ENCODE results near the gene GMPS.
"Not testable (repeated sequence)": the region's sequence is repeated elsewhere in the genome, so short reads cannot be mapped to it uniquely, and the experiment has no call there.

Gene GMPS

DNA sequence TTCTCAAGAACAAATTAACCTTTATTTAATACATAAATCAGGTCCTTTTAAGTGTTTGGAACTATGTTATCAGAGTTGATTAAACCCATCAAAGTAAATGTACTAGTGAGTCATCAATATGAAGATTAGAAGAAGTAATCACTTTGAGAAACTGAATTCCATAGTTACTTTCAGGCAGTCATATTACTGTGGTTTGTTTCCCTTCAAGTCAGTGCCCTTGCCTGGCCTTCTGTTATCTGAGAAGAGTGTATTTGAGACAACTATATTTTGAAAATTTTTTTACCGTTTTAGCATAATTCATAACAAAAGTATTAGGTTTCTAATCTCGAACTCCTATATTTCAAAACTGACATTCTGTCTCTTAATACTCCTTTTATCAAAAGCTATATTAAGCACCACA is 73.6 kb downstream of the GMPS start:
- no peak for DNase-seq (ENCODE audit: low read depth)

DNA sequence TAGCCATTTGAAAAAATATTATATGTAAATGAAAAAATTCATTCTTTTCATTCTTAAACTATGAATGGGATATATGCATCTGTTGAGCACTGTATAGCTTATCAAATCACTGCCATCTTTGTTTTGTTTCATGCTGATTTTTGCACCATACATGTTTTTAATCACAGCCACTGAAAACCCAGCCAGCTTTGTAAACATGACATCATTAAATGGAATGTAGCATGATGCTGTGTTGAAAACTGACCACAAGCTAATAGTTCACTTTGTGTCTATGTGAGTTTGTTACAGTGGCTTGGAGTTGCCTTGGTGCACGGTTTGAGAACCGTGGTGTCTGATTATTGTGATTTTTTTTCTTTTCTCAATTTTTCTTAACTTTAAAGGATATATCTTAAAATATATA is 75.7 kb downstream of the GMPS start:
- DNase-seq (ENCODE audit: low read depth): no peak

DNA sequence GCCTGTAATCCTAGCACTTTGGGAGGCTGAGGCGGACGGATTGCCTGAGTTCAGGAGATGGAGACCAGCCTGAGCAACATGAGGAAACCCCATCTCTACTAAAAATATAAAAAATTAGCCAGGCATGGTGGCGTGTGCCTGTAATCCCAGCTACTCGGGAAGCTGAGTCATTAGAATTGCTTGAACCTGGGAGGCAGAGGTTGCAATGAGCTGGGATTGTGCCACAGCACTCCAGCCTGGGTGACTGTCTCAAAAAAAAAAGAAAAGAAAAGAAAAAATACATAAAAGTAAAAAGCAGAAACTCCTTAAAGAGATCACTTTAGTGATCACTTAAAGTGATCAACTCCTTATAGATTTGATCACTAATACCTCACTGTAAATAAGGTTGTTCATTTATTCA is 78.0 kb downstream of the GMPS start:
- no peak for DNase-seq (ENCODE audit: low read depth)

DNA sequence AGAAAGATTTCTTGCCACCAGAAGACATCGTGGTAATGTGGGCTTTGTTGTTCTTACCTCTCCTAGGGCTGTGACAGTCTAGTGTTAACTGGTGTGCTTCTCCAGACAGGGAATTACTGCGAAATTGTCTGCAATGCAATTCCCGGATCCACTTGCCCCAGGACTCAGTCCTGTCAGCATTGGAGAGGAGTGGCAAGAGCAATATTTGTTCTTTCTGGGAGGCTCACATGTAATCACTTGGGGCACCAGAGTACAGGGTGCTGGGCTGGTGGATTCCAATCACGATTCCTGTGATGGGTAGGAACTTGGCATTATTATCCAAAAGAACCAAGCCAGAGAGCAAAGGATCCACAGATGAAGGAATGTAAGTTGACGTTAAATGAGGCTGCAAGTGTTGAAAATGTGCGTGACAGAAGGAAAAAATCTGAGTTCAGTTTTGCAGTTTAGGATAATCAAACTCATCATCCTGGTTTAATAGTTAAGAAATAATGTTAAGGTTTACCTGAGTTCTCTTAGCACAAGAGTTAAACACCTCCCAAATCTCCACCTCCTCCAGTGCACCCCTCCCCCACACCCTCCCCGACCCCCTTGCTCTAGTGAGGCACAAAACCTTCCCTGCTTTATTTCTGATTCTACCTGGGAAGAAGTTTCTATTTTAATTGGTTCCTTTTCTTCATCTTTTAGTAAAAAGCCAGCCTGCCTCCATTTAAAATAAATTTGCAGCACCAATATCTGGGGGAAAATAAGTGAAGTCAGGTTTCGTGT is 79.2 kb downstream of the GMPS start:
- DNase-seq (ENCODE audit: low read depth): no peak

DNA sequence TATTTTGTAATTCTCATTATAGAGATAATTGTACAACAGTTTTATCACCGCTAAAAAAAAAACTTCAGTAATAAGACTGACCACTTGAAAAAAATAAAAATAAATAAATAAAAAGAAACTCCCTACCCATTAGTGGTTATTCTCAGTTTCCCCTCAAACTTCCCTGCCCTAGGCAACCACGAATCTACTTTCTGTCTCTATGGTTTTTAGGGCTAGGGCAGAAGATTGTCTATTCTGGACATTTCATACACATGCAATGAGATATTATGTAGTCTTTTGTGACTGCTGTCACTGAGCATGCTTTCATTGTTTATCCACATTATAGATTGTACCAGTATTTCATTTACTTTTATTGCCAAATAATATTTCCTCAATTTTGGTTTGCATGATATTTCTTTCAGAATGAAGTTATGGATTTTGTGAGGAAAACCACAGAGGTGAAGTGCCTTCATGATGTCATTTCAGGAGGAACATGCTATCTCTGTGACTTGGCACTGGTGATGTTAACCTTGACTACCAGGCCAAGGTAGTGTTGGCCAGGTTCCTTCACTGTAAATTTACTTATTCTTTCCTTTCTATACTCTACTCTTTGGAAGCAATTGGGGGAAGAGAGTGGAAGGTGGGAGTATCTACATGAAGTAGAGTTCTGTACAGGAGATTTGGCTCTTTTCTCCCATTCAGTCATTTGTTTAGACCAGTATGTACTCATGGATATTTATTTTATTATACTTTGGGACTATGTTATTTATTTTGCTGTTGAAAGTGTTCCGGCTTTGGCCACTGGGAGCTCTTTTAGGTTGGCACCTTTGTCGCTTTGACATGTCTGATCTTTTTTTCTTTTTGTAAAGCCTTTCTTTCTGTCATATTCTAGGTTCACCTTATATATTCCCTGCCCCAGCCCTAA is 86.3 kb downstream of the GMPS start:
- DNase-seq (ENCODE audit: low read depth): no peak

DNA sequence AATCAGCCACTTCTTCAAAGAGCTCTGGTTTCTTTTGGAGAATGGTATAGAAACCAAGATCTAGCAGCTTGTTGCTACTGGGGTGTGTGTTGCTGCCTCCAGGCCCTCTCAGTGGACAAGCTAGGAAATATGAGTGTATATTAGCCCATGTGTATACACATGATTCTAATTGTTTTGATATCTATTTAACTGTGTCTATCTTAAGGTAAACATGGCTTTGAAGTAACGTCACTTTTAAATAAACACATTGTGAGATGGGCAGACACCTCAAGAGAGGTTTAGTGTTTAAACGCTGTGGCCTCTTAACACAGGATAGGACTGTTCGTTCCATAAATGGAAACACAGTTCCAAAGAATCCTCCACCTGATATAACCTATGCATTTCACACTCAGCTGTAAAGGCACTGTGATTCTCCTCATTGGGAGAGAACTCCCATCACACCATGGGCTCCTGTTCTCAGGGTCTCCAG is 87.0 kb downstream of the GMPS start:
- DNase-seq (ENCODE audit: low read depth): no peak

DNA sequence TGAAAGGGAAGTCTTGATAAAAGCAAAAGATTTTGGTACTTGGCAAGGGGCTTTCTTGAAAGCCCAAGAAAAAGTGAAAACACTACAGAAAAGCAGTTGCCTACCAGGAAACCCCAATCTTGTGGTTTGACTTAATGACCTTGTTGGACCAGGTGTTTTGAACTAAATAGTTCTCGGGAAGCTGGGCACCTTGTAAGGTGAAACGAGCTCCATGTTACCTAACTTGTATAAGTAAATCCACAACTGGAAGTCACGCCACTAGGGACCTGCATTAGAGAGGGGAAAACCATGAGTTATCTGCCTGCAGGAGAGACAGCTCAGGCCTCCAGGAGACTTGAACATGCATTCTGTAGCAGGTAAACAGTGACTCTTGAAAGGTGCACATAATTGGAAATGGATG is 88.2 kb downstream of the GMPS start:
- no peak for DNase-seq (ENCODE audit: low read depth)

DNA sequence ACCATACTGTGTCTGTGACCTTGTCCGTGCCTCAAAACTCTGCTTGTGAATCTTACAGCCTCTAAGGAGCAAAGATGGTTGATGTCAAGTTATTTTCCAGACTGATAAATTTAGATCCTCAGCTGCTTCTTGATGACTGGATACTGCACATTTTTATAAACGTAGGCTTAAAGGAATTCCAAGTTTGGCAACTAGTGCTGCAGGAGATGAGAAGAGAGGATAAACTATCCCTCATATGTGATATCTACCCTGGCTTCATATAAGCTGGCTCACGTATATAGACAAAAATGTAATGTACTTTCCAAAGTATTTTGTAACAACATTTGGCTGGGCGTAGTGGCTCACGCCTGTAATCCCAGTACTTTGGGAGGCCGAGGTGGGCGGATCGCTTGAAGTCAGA is 89.6 kb downstream of the GMPS start:
- DNase-seq (ENCODE audit: low read depth): no peak

DNA sequence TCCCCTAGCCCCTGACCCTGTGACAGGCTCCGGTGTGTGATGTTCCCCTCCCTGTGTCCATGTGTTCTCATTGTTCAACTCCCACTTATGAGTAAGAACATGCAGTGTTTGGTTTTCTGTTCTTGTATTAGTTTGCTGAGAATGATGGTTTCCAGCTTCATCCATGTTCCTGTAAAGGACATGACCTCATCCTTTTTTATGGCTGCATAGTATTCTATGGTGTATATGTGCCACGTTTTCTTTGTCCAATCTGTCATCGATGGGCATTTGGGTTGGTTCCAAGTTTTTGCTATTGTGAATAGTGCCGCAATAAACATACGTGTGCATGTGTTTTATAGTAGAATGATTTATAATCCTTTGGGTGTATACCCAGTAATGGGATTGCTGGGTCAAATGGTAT is 90.6 kb downstream of the GMPS start:
- not testable (repeated sequence) for DNase-seq (ENCODE audit: low read depth)

DNA sequence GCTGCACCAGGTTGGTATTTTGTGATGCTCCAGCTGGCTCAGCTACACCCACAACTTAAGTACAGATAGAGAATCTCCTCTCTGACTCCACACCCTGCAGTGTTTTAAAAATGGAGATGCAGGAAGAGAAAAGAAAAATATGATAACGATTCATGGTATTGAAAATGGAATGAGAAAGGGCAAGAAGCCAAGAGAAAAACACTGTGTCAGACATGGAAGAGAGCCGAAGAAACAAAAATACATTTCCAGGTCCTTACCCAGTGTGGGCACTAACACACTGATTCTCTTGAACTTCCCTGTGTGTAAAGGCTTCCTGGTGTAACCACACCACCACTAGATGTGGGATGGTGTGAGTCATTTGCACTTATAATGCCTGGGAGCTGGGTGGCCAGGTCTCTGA is 93.1 kb downstream of the GMPS start:
- no peak for DNase-seq (ENCODE audit: low read depth)

DNA sequence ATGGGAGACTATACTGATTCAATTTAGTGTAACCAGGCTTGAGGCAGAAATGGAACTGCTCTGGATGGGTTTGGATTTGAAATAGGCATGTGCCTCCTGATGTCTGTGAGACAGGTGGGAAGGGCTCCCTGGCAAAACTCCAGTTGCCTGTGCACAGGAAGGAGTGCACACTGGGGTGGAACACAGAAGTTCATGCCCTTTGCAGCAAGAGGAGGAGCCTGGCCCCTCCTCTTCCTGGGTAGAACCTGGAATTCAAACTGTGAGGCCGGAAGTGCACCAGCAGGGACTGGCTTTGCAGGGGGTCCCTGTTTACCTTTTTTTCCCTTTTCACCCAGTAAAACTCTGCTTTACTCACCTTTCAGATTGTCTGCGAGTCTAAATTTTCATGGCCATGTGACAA is 99.9 kb downstream of the GMPS start:
- DNase-seq (ENCODE audit: low read depth): no peak

DNA sequence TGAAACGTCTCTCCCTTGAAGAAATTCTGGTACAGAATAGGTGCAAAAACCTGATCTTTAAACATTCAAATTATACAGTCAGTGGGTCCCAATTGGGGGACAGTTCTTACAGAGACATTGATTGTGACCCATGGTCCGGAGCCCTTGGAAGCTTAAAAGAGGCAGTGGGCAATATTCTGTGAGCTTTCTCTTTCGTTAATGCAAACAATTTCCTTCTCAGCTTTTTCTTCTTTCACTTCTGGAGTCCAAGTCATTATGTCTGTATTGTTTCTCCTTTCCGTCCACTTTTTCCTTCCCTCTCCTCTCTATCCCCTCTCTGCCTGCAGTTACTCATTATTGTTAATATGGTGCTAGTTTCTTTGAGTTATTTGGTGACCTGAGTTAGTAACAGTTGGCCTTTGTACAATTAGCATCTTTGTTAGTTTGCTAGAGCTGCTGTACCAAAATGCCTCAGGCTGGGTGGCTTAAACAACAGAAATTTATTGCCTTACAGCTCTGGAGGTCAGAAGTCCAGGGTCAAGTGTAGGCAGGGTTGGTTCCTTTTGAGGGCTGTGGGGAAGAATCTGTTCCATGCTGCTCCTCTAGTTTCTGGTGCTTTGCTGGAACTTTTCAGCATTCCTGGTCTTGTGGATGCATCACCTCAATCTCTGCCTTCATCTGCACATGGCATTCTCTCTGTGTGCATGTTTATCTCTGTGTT is 102.6 kb downstream of the GMPS start:
- DNase-seq (ENCODE audit: low read depth): no peak

DNA sequence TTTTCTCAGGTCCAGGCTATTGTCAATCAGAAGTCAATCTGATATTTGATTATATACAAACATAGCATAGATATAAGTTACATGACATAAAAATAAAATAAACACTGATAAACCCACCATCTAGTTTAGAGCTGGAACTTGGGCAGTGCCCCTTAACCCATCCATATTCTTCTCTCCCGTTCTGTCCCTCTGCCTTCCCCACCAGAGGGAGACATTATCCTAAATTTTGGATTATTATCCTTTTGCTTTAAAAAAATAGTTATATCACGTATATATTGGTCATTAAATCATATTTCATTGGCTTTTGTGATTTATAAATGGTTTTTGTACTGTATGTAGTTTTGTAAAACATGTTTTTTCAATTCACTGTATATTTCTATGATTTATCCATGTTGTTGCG is 107.9 kb downstream of the GMPS start:
- no peak for DNase-seq (ENCODE audit: low read depth)

DNA sequence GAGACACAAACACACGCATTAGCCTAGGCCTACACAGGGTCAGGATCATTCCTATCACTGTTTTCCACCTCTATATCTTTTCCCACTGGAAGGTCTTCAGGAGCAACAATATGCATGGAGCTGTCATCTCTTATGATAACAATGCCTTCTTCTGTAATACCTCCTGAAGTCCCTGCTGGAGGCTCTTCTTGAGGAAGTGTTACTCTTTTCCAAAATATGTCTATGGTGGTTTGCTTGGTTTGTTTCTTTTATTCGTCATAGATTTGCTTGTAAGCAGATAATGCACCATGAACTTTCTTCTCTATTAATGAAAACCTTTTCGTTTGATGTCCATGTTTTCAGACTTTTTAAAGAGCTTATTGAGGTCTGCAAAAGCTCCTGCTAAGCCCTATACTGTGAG is 109.3 kb downstream of the GMPS start:
- no peak for DNase-seq (ENCODE audit: low read depth)

DNA sequence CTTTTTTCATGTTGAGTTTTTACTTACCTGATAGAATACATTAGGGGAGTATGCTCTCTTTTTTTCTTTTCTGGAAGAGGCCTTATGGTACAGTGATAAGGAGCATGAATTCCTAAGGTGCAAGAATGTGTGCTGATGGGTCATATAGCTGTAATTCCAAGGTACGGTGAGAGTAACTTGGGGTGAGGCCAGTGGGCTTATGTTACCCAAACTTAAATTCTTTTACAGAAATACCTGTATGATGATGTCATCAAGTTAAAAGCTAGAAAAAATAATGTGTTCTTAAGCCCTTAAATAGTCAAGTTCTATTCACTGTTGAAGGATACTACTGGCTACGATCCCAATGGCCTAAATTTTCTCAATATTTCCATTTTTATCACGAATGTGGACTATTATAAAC is 111.2 kb downstream of the GMPS start:
- no peak for DNase-seq (ENCODE audit: low read depth)

DNA sequence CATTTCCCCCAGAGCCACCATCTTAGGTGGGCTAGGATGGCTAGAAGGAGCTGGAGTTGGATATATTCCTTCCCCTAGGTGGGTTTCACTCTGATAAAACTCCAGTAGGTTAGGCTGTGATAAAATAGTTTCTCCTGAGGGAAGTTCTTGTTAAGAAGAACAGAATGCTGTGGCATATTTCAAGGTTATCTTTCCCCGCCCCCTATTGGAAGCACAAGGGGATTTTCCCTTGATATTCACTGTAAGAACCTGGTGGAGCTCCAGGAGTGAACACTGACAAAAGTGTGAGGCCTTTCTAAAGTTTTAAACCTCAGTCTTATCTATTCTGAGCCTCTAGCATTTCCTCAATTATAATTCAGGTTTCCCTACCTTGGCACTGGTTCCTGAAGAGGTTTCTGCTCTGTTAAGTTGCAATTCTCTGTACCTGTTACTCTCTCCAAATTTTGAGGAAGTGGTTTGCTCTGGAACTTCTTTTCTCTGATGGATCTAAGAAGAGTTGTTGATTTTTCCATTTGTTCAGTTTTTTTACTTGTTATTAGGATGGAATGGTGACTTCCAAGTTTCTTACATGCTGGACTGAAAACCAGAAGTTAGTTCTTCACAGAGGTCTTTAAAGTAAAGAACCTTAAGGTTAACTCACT is 113.5 kb downstream of the GMPS start:
- no peak for DNase-seq (ENCODE audit: low read depth)

DNA sequence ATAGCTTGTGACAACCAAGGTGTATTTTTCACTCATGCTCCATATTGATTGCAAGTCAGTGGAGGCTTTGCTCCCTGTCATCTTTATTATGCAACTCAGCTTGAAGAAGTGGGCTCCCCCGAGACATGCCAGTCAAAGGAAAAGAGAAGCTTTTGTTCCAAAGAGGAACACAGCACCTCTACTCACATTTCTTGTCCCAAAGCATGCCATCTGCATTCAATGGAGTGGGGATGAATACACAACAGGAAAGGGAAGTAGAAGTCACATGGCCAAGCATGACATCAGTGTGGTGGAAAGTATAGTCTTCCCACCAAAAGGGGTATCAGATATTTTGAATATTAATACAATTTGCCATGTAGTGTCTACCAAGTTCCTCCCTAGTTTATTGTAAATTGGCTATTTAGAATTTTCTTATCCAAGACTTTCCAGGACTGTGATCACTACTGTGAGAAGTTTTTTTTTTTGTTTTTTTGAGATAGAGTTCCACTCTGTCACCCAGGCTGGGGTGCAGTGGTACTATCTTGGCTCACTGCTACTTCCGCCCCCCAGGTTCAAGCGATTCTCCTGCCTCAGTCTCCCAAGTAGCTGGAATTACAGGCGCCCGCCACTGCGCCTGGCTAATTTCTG is 114.5 kb downstream of the GMPS start:
- DNase-seq (ENCODE audit: low read depth): no peak

DNA sequence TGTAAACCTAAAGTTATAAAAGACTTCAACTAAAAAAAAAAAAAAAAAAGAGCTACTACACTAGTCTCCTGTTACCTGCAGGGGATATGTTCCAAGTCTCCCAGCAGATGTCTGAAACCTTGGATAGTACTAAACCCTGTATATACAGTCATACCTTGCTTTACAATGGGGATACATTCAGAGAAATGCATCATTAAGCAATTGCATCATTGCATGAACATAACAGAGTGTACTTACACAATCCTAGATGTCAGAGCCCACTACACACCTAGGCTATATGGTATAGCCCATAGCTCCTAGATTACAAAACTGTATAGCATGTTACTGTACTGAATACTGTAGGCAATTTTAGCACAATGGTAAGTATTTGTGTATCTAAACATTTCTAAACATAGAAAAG is 119.1 kb downstream of the GMPS start:
- no peak for DNase-seq (ENCODE audit: low read depth)

DNA sequence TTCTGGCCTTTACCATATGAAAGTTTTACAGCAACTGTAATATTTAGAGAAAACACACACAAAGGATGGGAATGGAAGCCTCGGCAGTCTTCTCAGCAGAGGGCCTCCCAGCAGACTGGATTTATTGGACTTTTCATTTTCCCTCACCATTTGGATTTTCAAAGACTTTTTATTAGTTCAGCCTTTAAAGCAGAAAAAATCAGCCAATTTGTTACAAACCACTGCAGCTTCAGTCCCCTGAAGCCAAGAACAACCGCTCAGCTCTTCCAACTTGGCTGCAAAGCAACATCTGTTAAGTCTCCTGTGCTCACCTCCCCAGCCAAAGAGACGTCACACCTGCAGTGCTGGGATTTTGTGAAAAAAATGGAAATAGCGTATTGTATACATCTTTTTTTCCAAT is 120.8 kb downstream of the GMPS start:
- no peak for DNase-seq (ENCODE audit: low read depth)

DNA sequence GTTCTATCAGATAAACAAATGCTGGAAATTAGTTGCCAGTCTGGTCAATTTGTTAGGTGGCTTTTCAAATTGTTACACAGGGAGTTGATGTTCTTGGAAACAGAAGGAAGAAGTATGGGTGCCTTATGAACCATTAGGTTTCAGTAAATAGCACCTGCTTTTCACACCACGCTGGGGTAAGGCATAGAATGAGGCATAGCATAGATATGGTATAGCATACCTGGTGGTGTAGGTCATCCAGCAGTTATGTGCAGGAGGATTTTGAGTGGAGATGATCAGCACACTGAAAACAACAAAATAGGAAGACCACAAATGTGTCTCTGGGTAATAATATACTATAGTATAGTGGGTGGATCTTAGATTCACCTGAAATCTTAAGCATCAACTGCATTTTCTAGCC is 121.4 kb downstream of the GMPS start:
- DNase-seq (ENCODE audit: low read depth): no peak

Measured in stimulated activated CD8-positive, alpha-beta memory T cell treated with anti-CD3 and anti-CD28 coated beads, Interleukin-15, amount 100 ng/mL, for 1 hour (primary cell).